Activated CD4-positive, alpha-beta memory T cell treated with anti-CD3 and anti-CD28 coated beads for 36 hours (primary cell): ENCODE results near the gene SLC1A1. TPM values are rescaled to one million over a fixed set of nuclear protein-coding genes. Genes with fewer than 3 reads are reported as not detected.
"Not testable (repeated sequence)": the region's sequence is repeated elsewhere in the genome, so short reads cannot be mapped to it uniquely, and the experiment has no call there.

Experiments
- CTCF ChIA-PET: fragments of 350-600 bp; sonication (Branson Sonifier 250); formaldehyde crosslinking; loops from one replicate; lab custom pipeline; 2021; ENCODE audit warnings: antibody characterized with exemption, inconsistent platforms; lab: Charles Lee
- POLR2A ChIA-PET: fragments of 350-600 bp; sonication (Branson Sonifier 250); formaldehyde crosslinking; loops from one replicate; lab custom pipeline; 2021; ENCODE audit warnings: antibody characterized with exemption; lab: Charles Lee
- DNase-seq: peaks from one replicate; pipeline ENCODE4 v3.0.0-alpha.2; 2020
- H3K27ac Mint-ChIP-seq: one replicate; pipeline ENCODE4 v1.8.0; 2021; ENCODE audit warnings: mixed read lengths
- H3K27me3 Mint-ChIP-seq: one replicate; pipeline ENCODE4 v1.8.0; 2021; ENCODE audit warnings: mixed read lengths
- H3K36me3 Mint-ChIP-seq: one replicate; pipeline ENCODE4 v1.8.0; 2021; ENCODE audit warnings: mixed read lengths
- H3K4me1 Mint-ChIP-seq: one replicate; pipeline ENCODE4 v1.8.0; 2021; ENCODE audit warnings: low read depth, mixed read lengths
- H3K4me3 Mint-ChIP-seq: one replicate; pipeline ENCODE4 v1.8.0; 2021; ENCODE audit warnings: mild to moderate bottlenecking, mixed read lengths
- H3K9me3 Mint-ChIP-seq: one replicate; pipeline ENCODE4 v1.8.0; 2021; ENCODE audit warnings: mixed read lengths
- intact Hi-C: fragments of 100-400 bp; cut with micrococcal nuclease; formaldehyde crosslinking; loops from one replicate; pipeline ENCODE4 v1.15.1; 2023
- total RNA-seq, 2 experiments: library from RNA; stranded (reverse); gene quantifications; one replicate each; pipeline ENCODE4 v1.2.3, GENCODE V29; 2021

Gene SLC1A1
- total RNA-seq, 2 experiments from 2014 or later: not detected

- H3K27me3 Mint-ChIP-seq: no peaks in the 10 kb centered on the region
- ChIA-PET POLR2A (no interaction called here), CTCF (no interaction called here)
- DNase-seq: no peak
- H3K27ac Mint-ChIP-seq: no peak overlapping the region
- H3K4me1 Mint-ChIP-seq: peaks cover 7% of the 10 kb centered on the region
- no peaks in the 10 kb centered on the region for H3K36me3 Mint-ChIP-seq
- H3K4me3 Mint-ChIP-seq: no peak overlapping the region
- intact Hi-C loops: no loop called here
- no peaks in the 10 kb centered on the region for H3K9me3 Mint-ChIP-seq
Measured at GRCh38 chr9:4590430-4591122, 100.3 kb downstream of the SLC1A1 start.

- Mint-ChIP-seq H3K36me3 (no peaks in the 10 kb centered on the region), H3K9me3 (no peaks in the 10 kb centered on the region), H3K4me3 (no peak overlapping the region), H3K27me3 (no peaks in the 10 kb centered on the region), H3K4me1 (peaks cover 10% of the 10 kb centered on the region), H3K27ac (no peak overlapping the region)
- POLR2A ChIA-PET: interaction anchor here (0.5 kb wide), 1 partner anchor 21 kb away, joined by 5 read pairs; no protein-coding TSS in a partner anchor
- DNase-seq: no peak
- CTCF ChIA-PET: no interaction called here
- intact Hi-C loops: no loop called here
Measured at GRCh38 chr9:4591123-4591500, 100.8 kb downstream of the SLC1A1 start.

GRCh38 chr9:4592295-4592694 is 102.0 kb downstream of the SLC1A1 start:
- Mint-ChIP-seq H3K27ac (no peak overlapping the region), H3K4me1 (peaks cover 20% of the 10 kb centered on the region), H3K27me3 (no peaks in the 10 kb centered on the region), H3K9me3 (no peaks in the 10 kb centered on the region), H3K36me3 (no peaks in the 10 kb centered on the region), H3K4me3 (no peak overlapping the region)
- intact Hi-C loops: no loop called here
- CTCF ChIA-PET: no interaction called here
- POLR2A ChIA-PET: no interaction called here
- no peak for DNase-seq

- Mint-ChIP-seq H3K9me3 (no peaks in the 10 kb centered on the region), H3K27me3 (no peaks in the 10 kb centered on the region), H3K4me1 (peaks cover 22% of the 10 kb centered on the region), H3K27ac (no peak overlapping the region), H3K4me3 (no peak overlapping the region), H3K36me3 (no peaks in the 10 kb centered on the region)
- intact Hi-C loops: no loop called here
- CTCF ChIA-PET: interaction anchor here (0.7 kb wide), 1 partner anchor 12 kb away, joined by 3 read pairs; no protein-coding TSS in a partner anchor
- DNase-seq: no peak
- POLR2A ChIA-PET: no interaction called here
Measured at GRCh38 chr9:4592886-4593285, 102.6 kb downstream of the SLC1A1 start.

GRCh38 chr9:4594545-4594944 is 104.3 kb downstream of the SLC1A1 start:
- peaks cover 22% of the 10 kb centered on the region for H3K4me1 Mint-ChIP-seq
- H3K4me3 Mint-ChIP-seq: no peak overlapping the region
- ChIA-PET CTCF (no interaction called here), POLR2A (no interaction called here)
- no peaks in the 10 kb centered on the region for H3K27me3 Mint-ChIP-seq
- no peaks in the 10 kb centered on the region for H3K36me3 Mint-ChIP-seq
- no peaks in the 10 kb centered on the region for H3K9me3 Mint-ChIP-seq
- intact Hi-C loops: no loop called here
- H3K27ac Mint-ChIP-seq: no peak overlapping the region
- no peak for DNase-seq

- intact Hi-C loops: loop anchor here (5.0 kb wide), 1 partner anchor 82 kb away; the partner anchor contains the start of gene CDC37L1
- Mint-ChIP-seq H3K27ac (no peak overlapping the region), H3K4me1 (peaks cover 25% of the 10 kb centered on the region), H3K9me3 (no peaks in the 10 kb centered on the region), H3K27me3 (no peaks in the 10 kb centered on the region), H3K36me3 (no peaks in the 10 kb centered on the region), H3K4me3 (no peak overlapping the region)
- POLR2A ChIA-PET: no interaction called here
- no peak for DNase-seq
- CTCF ChIA-PET: no interaction called here
Measured at GRCh38 chr9:4594994-4595393, 104.7 kb downstream of the SLC1A1 start.

- DNase-seq: peak; percentile 67
- ChIA-PET CTCF (interaction anchor here (0.7 kb wide), 1 partner anchor 159 kb away, joined by 3 read pairs; no protein-coding TSS in a partner anchor), POLR2A (no interaction called here)
- Mint-ChIP-seq H3K27me3 (no peaks in the 10 kb centered on the region), H3K27ac (peak overlapping the region; percentile 72), H3K4me1 (peaks cover 36% of the 10 kb centered on the region), H3K9me3 (no peaks in the 10 kb centered on the region), H3K36me3 (no peaks in the 10 kb centered on the region), H3K4me3 (no peak overlapping the region)
- intact Hi-C loops: loop anchor here (5.0 kb wide), 1 partner anchor 81 kb away; the partner anchor contains the start of gene CDC37L1
Measured at GRCh38 chr9:4596165-4596922, 106.1 kb downstream of the SLC1A1 start.

- ChIA-PET CTCF (no interaction called here), POLR2A (no interaction called here)
- Mint-ChIP-seq H3K36me3 (peaks cover 2% of the 10 kb centered on the region), H3K27ac (no peak overlapping the region), H3K4me1 (peaks cover 41% of the 10 kb centered on the region), H3K4me3 (no peak overlapping the region), H3K27me3 (no peaks in the 10 kb centered on the region), H3K9me3 (no peaks in the 10 kb centered on the region)
- intact Hi-C loops: no loop called here
- DNase-seq: no peak
Measured at GRCh38 chr9:4600368-4600767, 110.1 kb downstream of the SLC1A1 start.

GRCh38 chr9:4603830-4604229 is 113.6 kb downstream of the SLC1A1 start:
- peaks cover 24% of the 10 kb centered on the region for H3K4me1 Mint-ChIP-seq
- ChIA-PET POLR2A (interaction anchor here (1.4 kb wide), 1 partner anchor 137 kb away, joined by 4 read pairs; the partner anchor contains the start of gene AK3), CTCF (interaction anchor here (0.8 to 3.4 kb wide), 11 partner anchors 9 to 235 kb away, joined by 3 to 24 read pairs (median 5); no protein-coding TSS in a partner anchor)
- H3K4me3 Mint-ChIP-seq: no peak overlapping the region
- H3K36me3 Mint-ChIP-seq: peaks cover 2% of the 10 kb centered on the region
- no peaks in the 10 kb centered on the region for H3K27me3 Mint-ChIP-seq
- intact Hi-C loops: loop anchor here (1.0 to 2.0 kb wide), 2 partner anchors 37 to 137 kb away; partner anchors contain the start of gene AK3
- no peak overlapping the region for H3K27ac Mint-ChIP-seq
- H3K9me3 Mint-ChIP-seq: no peaks in the 10 kb centered on the region
- DNase-seq: no peak

- Mint-ChIP-seq H3K4me3 (no peak overlapping the region), H3K27me3 (no peaks in the 10 kb centered on the region), H3K27ac (no peak overlapping the region), H3K4me1 (peaks cover 24% of the 10 kb centered on the region), H3K9me3 (peaks cover 2% of the 10 kb centered on the region), H3K36me3 (peaks cover 2% of the 10 kb centered on the region)
- ChIA-PET CTCF (interaction anchor here (0.6 to 3.4 kb wide), 30 partner anchors 9 to 382 kb away, joined by 3 to 24 read pairs (median 3); partner anchors contain the start of genes AK3, CDC37L1 and PLPP6), POLR2A (interaction anchor here (1.4 kb wide), 1 partner anchor 136 kb away, joined by 4 read pairs; the partner anchor contains the start of gene AK3)
- DNase-seq: peak; percentile 64
- intact Hi-C loops: loop anchor here (1.0 to 2.0 kb wide), 2 partner anchors 36 to 137 kb away; partner anchors contain the start of gene AK3
Measured at GRCh38 chr9:4604678-4605095, 114.4 kb downstream of the SLC1A1 start.

- Mint-ChIP-seq H3K27ac (peak overlapping the region; percentile 8), H3K4me1 (peaks cover 12% of the 10 kb centered on the region)
- H3K9me3 Mint-ChIP-seq, H3K27me3 Mint-ChIP-seq, intact Hi-C loops, H3K36me3 Mint-ChIP-seq, H3K4me3 Mint-ChIP-seq, POLR2A ChIA-PET: not testable (repeated sequence)
- CTCF ChIA-PET: interaction anchor here (2.9 to 3.4 kb wide), 2 partner anchors 34 to 144 kb away, joined by 19 to 24 read pairs; no protein-coding TSS in a partner anchor
- DNase-seq: peak; percentile 54
Measured at GRCh38 chr9:4606033-4606432, 115.8 kb downstream of the SLC1A1 start.

GRCh38 chr9:4614627-4615026 is 124.4 kb downstream of the SLC1A1 start:
- Mint-ChIP-seq H3K27me3 (no peaks in the 10 kb centered on the region), H3K4me3 (no peak overlapping the region), H3K36me3 (no peaks in the 10 kb centered on the region), H3K9me3 (peaks cover under 1% of the 10 kb centered on the region), H3K4me1 (peaks cover 11% of the 10 kb centered on the region), H3K27ac (no peak overlapping the region)
- ChIA-PET CTCF (interaction anchor here (1.2 kb wide), 1 partner anchor 10 kb away, joined by 3 read pairs; no protein-coding TSS in a partner anchor), POLR2A (no interaction called here)
- DNase-seq: no peak
- intact Hi-C loops: no loop called here
